Measurements from ENCODE around the gene SLX9.
A peak's percentile ranks its signal among the peaks of the same experiment; 100 is the strongest.

SLX9 gene

DNA sequence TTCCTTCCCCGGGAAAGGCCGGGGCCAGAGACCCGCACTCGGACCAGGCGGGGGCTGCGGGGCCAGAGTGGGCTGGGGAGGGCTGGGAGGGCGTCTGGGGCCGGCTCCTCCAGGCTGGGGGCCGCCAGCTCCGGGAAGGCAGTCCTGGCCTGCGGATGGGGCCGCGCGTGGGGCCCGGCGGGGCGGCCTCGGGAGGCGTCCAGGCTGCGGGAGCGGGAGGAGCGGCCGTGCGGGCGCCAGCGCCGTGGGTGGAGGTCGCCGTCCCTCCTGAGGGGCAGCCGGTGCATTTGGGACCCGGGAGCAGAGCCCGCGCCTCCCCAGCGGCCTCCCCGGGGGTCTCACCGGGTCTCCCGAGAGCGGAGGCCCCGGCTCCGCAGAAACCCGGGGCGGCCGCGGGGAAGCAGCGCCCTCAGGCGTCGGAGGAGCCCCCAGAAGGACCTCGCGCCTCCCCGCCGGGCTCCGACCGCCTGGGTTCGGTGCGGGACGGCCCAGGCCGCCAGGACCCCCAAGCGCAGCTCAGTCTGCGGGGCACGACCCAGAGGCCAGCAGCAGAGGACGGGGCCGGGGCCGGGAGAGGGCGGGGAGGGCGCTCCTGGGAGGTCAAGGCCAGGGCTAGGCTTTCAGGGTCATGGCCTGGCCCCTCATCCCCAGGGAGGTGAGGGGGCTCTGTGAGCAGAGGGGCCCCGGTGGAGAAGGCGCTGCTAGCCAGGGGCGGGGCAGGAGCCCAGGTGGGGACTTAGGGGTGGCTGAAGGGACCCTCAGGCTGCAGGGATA lies 7.2 kb upstream of the SLX9 start:
- peak in 1 of 2 experiments; percentile 39 for DNase-seq (ENCODE audit: low read depth in 1 of 2, low spot score in 1 of 2)
- no peaks in the 10 kb centered on the region for H3K27me3 ChIP-seq (ENCODE audit: insufficient read depth, poor library complexity, severe bottlenecking)
- TF ChIP-seq GABPA (IDR thresholded peaks at IDR 0.05; ENCODE audit: low read depth), result no peak
- TF ChIP-seq, protein P1, sequence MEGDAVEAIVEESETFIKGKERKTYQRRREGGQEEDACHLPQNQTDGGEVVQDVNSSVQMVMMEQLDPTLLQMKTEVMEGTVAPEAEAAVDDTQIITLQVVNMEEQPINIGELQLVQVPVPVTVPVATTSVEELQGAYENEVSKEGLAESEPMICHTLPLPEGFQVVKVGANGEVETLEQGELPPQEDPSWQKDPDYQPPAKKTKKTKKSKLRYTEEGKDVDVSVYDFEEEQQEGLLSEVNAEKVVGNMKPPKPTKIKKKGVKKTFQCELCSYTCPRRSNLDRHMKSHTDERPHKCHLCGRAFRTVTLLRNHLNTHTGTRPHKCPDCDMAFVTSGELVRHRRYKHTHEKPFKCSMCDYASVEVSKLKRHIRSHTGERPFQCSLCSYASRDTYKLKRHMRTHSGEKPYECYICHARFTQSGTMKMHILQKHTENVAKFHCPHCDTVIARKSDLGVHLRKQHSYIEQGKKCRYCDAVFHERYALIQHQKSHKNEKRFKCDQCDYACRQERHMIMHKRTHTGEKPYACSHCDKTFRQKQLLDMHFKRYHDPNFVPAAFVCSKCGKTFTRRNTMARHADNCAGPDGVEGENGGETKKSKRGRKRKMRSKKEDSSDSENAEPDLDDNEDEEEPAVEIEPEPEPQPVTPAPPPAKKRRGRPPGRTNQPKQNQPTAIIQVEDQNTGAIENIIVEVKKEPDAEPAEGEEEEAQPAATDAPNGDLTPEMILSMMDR (IDR thresholded peaks at IDR 0.05; ENCODE audit: insufficient read depth, low read length), result peak; percentile 26
- TF ChIP-seq, protein P2, sequence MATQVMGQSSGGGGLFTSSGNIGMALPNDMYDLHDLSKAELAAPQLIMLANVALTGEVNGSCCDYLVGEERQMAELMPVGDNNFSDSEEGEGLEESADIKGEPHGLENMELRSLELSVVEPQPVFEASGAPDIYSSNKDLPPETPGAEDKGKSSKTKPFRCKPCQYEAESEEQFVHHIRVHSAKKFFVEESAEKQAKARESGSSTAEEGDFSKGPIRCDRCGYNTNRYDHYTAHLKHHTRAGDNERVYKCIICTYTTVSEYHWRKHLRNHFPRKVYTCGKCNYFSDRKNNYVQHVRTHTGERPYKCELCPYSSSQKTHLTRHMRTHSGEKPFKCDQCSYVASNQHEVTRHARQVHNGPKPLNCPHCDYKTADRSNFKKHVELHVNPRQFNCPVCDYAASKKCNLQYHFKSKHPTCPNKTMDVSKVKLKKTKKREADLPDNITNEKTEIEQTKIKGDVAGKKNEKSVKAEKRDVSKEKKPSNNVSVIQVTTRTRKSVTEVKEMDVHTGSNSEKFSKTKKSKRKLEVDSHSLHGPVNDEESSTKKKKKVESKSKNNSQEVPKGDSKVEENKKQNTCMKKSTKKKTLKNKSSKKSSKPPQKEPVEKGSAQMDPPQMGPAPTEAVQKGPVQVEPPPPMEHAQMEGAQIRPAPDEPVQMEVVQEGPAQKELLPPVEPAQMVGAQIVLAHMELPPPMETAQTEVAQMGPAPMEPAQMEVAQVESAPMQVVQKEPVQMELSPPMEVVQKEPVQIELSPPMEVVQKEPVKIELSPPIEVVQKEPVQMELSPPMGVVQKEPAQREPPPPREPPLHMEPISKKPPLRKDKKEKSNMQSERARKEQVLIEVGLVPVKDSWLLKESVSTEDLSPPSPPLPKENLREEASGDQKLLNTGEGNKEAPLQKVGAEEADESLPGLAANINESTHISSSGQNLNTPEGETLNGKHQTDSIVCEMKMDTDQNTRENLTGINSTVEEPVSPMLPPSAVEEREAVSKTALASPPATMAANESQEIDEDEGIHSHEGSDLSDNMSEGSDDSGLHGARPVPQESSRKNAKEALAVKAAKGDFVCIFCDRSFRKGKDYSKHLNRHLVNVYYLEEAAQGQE (IDR thresholded peaks at IDR 0.05; ENCODE audit: insufficient replicate concordance, low read depth), result no peak
- H3K4me3 ChIP-seq (replicated peaks; ENCODE audit: insufficient read depth, low read length), result peak overlapping the region; percentile 42
- H3K27ac ChIP-seq (replicated peaks), result no peak overlapping the region

DNA sequence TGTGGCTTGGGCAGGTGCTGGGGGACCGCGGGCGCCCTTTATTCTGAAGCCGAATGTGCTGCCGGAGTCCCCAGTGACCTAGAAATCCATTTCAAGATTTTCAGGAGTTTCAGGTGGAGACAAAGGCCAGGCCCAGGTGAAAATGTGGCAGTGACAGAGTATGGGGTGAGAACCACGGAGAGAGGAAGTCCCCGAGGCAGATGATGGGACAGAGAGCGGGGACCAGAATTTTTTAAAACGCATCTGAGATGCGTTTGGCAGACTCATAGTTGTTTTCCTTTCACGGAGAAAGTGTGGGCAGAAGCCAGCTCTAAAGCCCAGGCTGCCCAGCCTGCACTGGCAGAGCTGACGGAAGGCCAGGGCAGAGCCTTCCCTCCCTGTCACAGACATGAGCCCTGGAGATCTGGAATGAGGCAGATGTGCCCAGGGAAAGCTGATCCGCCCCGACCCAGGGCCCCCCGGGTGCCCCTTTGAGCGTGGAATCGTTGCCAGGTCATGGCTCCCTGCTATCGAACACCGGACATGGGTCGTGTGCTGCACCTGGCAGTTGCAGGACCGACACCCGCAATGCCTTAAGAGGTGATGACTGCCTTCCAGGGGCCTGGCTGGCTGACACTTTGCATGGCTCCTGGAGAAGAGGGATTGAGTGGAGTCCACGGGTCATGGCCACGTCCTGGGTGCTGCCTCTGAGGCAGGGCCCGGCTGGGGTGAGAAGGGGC lies 6.5 kb upstream of the SLX9 start:
- H3K27me3 ChIP-seq (ENCODE audit: insufficient read depth, poor library complexity, severe bottlenecking), result no peaks in the 10 kb centered on the region
- no peak overlapping the region for H3K4me3 ChIP-seq (replicated peaks; ENCODE audit: insufficient read depth, low read length)
- no peak for DNase-seq (ENCODE audit: low read depth in 1 of 2, low spot score in 1 of 2)
- TF ChIP-seq SPI1 (IDR thresholded peaks at IDR 0.05; ENCODE audit: borderline replicate concordance, low read depth) (peak; percentile 61; the same call in 1 of the 2 replicates), POLR2AphosphoS5 (IDR thresholded peaks at IDR 0.05; ENCODE audit: low read depth) (no peak)
- no peak overlapping the region for H3K27ac ChIP-seq (replicated peaks)

DNA sequence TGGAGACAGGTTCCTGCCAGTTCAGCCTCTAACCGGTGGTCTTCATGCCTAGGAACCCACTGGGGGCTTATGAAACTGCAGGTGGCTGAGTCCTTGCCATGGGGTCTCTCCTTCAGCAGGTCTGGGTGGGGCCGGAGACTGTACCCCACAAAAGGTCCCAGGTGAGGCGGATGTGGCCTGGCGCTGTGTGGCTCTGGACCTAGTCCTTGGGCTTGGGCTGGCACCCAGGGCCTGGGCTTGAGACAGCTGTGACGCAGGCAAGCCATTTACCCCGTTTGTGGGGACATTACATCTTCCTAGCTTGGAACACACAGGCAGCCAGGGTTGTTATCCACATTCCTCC lies 5.9 kb upstream of the SLX9 start:
- H3K27me3 ChIP-seq (ENCODE audit: insufficient read depth, poor library complexity, severe bottlenecking), result no peaks in the 10 kb centered on the region
- TF ChIP-seq, protein P1 (IDR thresholded peaks at IDR 0.05; ENCODE audit: insufficient read depth, low read length), result no peak
- DNase-seq (ENCODE audit: low read depth in 1 of 2, low spot score in 1 of 2), result no peak
- no peak overlapping the region for H3K4me3 ChIP-seq (replicated peaks; ENCODE audit: insufficient read depth, low read length)
- H3K27ac ChIP-seq (replicated peaks), result no peak overlapping the region

DNA sequence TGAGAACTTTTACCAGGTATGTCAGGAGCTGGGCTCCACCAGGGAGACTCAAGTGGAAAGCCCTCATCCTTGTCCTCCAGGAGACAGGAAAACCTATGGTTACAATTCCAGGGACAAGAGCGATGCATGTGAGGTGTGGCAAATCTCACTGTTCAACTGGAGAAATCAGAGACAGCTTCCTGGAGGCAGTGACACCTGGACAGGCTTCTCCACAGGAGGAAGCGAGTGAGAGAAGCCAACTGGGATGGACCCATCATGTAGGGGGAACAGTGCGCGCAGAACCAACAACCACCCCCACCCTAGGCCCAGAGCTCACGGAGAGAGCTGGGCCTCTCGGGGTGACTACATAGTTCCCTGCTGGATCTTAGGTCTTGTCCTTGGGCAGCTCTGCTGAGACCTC lies 5.6 kb upstream of the SLX9 start:
- Histone ChIP-seq H3K27ac (replicated peaks) (no peak overlapping the region), H3K4me3 (replicated peaks; ENCODE audit: insufficient read depth, low read length) (no peak overlapping the region), H3K27me3 (ENCODE audit: insufficient read depth, poor library complexity, severe bottlenecking) (no peaks in the 10 kb centered on the region)
- TF ChIP-seq, protein P1 (IDR thresholded peaks at IDR 0.05; ENCODE audit: insufficient read depth, low read length), result no peak
- TF ChIP-seq POLR2AphosphoS5 (IDR thresholded peaks at IDR 0.05; ENCODE audit: low read depth) (no peak), GABPA (IDR thresholded peaks at IDR 0.05; ENCODE audit: low read depth) (no peak), SPI1 (IDR thresholded peaks at IDR 0.05; ENCODE audit: borderline replicate concordance, low read depth) (no peak)
- TF ChIP-seq, protein P2 (IDR thresholded peaks at IDR 0.05; ENCODE audit: insufficient replicate concordance, low read depth), result no peak
- no peak for DNase-seq (ENCODE audit: low read depth in 1 of 2, low spot score in 1 of 2)

Data from HL-60 (cell line).